Endothelial cell (in vitro differentiated cells): Measurements from ENCODE around the gene TADA2B. TPM values are rescaled to one million over a fixed set of nuclear protein-coding genes. Genes with fewer than 3 reads are reported as not detected.
A peak's percentile ranks its signal among the peaks of the same experiment; 100 is the strongest.

ENCODE experiments used
- DNase-seq: peaks from one replicate; pipeline ENCODE4 v3.0.0; 2021; ENCODE audit warnings: low spot score
- H3K27ac Mint-ChIP-seq: one replicate; pipeline ENCODE4 v1.8.0; 2021; ENCODE audit warnings: mixed read lengths, inconsistent platforms; ENCODE audit not compliant: unreplicated experiment
- H3K27me3 Mint-ChIP-seq: one replicate; pipeline ENCODE4 v1.8.0; 2021; ENCODE audit warnings: mild to moderate bottlenecking, moderate library complexity, mixed read lengths, inconsistent platforms; ENCODE audit not compliant: unreplicated experiment
- H3K36me3 Mint-ChIP-seq: one replicate; pipeline ENCODE4 v1.8.0; 2021; ENCODE audit warnings: mild to moderate bottlenecking, low read depth, mixed read lengths, inconsistent platforms; ENCODE audit not compliant: unreplicated experiment
- H3K4me1 Mint-ChIP-seq: one replicate; pipeline ENCODE4 v1.8.0; 2021; ENCODE audit warnings: mild to moderate bottlenecking, mixed read lengths, inconsistent platforms; ENCODE audit not compliant: unreplicated experiment
- H3K4me3 Mint-ChIP-seq: one replicate; pipeline ENCODE4 v1.8.0; 2021; ENCODE audit warnings: mild to moderate bottlenecking, mixed read lengths, inconsistent platforms; ENCODE audit not compliant: unreplicated experiment
- H3K9me3 Mint-ChIP-seq: one replicate; pipeline ENCODE4 v1.8.0; 2021; ENCODE audit warnings: mixed read lengths, inconsistent platforms; ENCODE audit not compliant: unreplicated experiment
- CTCF ChIP-seq: fragments of 200-600 bp; sonication (generic); IDR thresholded peaks from one replicate; pipeline ENCODE4 v1.5.0; 2021; ENCODE audit warnings: antibody characterized with exemption; ENCODE audit not compliant: unreplicated experiment
- long read RNA-seq: library from polyadenylated mRNA; unstranded; transcript quantifications from one replicate; pipeline ENCODE4 v2.0.0, GENCODE V29; 2020; ENCODE audit not compliant: unreplicated experiment
- total RNA-seq: library from RNA; stranded (reverse); fragmentation: NEBNext Ultra II Directional; extraction: Animal tissue kit (Norgen Biotek cat#: 25700); gene quantifications from one replicate; pipeline ENCODE4 v1.2.1, GENCODE V29; 2021; ENCODE audit not compliant: unreplicated experiment

TADA2B gene
- 20.2 TPM for total RNA-seq
- long read RNA-seq, partial matches to known transcripts, result 0 of 2 reads
- long read RNA-seq, other reads (novel, unspliced or antisense), result 1 of 2 reads

- peaks cover 34% of the 10 kb centered on the region for H3K4me1 Mint-ChIP-seq
- DNase-seq, result peak; percentile 46
- H3K27ac Mint-ChIP-seq, result peak within 1 kb of the TSS; percentile 82
- no peaks in the 10 kb centered on the region for H3K9me3 Mint-ChIP-seq
- H3K36me3 Mint-ChIP-seq, result peaks cover 13% of the 10 kb centered on the region
- H3K4me3 Mint-ChIP-seq, result peak within 1 kb of the TSS; percentile 93
- H3K27me3 Mint-ChIP-seq, result peaks cover 17% of the 10 kb centered on the region
- no peak for TF ChIP-seq CTCF
Observed at GRCh38 chr4:7043284-7044136, at the start of gene TADA2B. TADA2B (plus strand) TSS chr4:7043372; CDS start chr4:7043580, 208 bp downstream.

- no peak for TF ChIP-seq CTCF
- DNase-seq, result no peak
- H3K27ac Mint-ChIP-seq, result no peak overlapping the region
- no peak overlapping the region for H3K4me3 Mint-ChIP-seq
- H3K4me1 Mint-ChIP-seq, result no peaks in the 10 kb centered on the region
- H3K9me3 Mint-ChIP-seq, result no peaks in the 10 kb centered on the region
- peaks cover 3% of the 10 kb centered on the region for H3K27me3 Mint-ChIP-seq
- peaks cover 26% of the 10 kb centered on the region for H3K36me3 Mint-ChIP-seq
Observed at GRCh38 chr4:6996481-6996880, 46.7 kb upstream of the TADA2B start.

GRCh38 chr4:6999172-7000086, 43.7 kb upstream of the TADA2B start:
- H3K4me1 Mint-ChIP-seq, result no peaks in the 10 kb centered on the region
- H3K27ac Mint-ChIP-seq, result no peak overlapping the region
- no peak for DNase-seq
- no peak for TF ChIP-seq CTCF
- no peaks in the 10 kb centered on the region for H3K9me3 Mint-ChIP-seq
- H3K36me3 Mint-ChIP-seq, result peaks cover 38% of the 10 kb centered on the region
- peaks cover 7% of the 10 kb centered on the region for H3K27me3 Mint-ChIP-seq
- H3K4me3 Mint-ChIP-seq, result no peak overlapping the region

- Mint-ChIP-seq H3K4me1 (no peaks in the 10 kb centered on the region), H3K9me3 (no peaks in the 10 kb centered on the region), H3K36me3 (peaks cover 35% of the 10 kb centered on the region), H3K27ac (no peak overlapping the region), H3K4me3 (no peak overlapping the region), H3K27me3 (peaks cover 7% of the 10 kb centered on the region)
- no peak for TF ChIP-seq CTCF
- no peak for DNase-seq
Observed at GRCh38 chr4:7000421-7001176, 42.6 kb upstream of the TADA2B start.
